ENCODE results near the gene SPTB.

Gene SPTB

DNA sequence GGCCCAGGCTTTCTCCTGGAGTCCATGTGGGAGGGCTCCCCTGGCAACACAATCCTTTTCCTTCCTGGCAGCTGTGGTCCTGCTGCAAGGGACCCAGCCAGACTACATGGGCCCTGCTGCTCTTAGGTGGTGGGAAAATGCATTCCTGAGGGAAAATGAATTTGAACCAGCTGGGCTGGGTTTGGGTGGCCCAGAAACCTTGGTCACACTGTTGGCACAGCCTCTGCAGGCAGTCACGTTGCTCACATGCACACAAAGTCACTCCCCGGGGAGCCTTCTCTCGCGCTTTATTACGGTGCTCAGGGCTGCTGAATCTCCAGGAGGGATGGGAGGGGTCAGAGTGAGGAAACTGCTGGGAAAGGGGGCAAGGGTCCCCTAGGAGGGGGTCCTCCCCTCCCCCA lies 158.3 kb downstream of the SPTB start:
- TF ChIP-seq, protein P1, sequence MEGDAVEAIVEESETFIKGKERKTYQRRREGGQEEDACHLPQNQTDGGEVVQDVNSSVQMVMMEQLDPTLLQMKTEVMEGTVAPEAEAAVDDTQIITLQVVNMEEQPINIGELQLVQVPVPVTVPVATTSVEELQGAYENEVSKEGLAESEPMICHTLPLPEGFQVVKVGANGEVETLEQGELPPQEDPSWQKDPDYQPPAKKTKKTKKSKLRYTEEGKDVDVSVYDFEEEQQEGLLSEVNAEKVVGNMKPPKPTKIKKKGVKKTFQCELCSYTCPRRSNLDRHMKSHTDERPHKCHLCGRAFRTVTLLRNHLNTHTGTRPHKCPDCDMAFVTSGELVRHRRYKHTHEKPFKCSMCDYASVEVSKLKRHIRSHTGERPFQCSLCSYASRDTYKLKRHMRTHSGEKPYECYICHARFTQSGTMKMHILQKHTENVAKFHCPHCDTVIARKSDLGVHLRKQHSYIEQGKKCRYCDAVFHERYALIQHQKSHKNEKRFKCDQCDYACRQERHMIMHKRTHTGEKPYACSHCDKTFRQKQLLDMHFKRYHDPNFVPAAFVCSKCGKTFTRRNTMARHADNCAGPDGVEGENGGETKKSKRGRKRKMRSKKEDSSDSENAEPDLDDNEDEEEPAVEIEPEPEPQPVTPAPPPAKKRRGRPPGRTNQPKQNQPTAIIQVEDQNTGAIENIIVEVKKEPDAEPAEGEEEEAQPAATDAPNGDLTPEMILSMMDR (IDR thresholded peaks at IDR 0.05; ENCODE audit: low read depth, low read length): no peak
- Histone ChIP-seq H3K4me1 (peaks cover 35% of the 10 kb centered on the region), H3K36me3 (no peaks in the 10 kb centered on the region; the same call in 1 of the 2 replicates)

DNA sequence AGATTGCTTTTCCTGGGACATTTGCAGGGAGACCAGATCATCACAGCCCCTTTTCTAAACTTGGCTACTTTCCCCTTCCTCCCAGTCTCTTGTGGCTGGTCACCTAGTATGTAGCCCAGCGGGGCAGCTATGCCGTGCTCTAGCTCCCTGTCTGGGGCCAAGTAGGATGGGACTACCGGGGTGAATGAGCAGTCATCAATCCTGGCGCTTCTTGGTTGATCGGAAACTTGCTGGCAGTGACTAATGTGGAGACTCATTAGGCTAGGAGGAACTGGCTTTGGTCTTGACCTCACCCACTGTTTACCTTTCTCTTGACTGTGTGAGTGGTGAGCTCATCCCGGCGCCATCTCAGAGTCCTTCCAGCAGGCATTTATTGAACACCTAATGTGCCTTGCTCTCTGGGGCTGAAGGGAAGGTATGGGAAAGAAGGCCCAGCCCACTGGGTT lies 159.6 kb downstream of the SPTB start:
- H3K9me3 ChIP-seq: no peaks in the 10 kb centered on the region
- no peaks in the 10 kb centered on the region for H3K27me3 ChIP-seq
- H3K4me1 ChIP-seq: peaks cover 22% of the 10 kb centered on the region
- TF ChIP-seq, protein P1 (IDR thresholded peaks at IDR 0.05; ENCODE audit: low read depth, low read length): no peak
- H3K4me3 ChIP-seq (ENCODE audit: low read depth, low read length): no peak overlapping the region
- no peaks in the 10 kb centered on the region; the same call in 1 of the 2 replicates for H3K36me3 ChIP-seq
- DNase-seq: no peak

More for the DNA sequence above, 158.3 kb downstream of the SPTB start:
- no peak for DNase-seq
- Histone ChIP-seq H3K27me3 (no peaks in the 10 kb centered on the region), H3K9me3 (no peaks in the 10 kb centered on the region), H3K4me3 (ENCODE audit: low read depth, low read length) (no peak overlapping the region)

DNA sequence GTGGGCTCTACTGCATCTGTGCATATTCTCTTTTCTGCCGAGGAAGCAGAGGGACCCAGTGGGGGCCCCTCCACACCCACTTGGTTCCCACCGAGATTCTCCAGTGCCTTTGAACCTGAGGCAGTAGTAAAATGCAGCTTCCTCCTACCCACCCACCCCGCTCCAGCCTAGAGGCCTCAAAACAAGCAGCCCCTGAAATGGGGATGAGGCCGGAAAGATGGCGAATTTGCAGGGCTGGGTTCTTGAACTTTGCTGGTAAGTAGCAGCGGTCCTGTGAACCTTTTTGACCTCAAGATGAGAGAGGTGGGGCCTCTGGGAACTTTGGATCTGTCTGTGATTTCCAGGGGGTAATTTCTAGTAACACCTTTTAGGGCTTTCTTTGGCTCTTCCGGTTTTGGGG lies 160.1 kb downstream of the SPTB start:
- DNase-seq: no peak
- Histone ChIP-seq H3K4me1 (peaks cover 17% of the 10 kb centered on the region), H3K4me3 (ENCODE audit: low read depth, low read length) (no peak overlapping the region)

DNA sequence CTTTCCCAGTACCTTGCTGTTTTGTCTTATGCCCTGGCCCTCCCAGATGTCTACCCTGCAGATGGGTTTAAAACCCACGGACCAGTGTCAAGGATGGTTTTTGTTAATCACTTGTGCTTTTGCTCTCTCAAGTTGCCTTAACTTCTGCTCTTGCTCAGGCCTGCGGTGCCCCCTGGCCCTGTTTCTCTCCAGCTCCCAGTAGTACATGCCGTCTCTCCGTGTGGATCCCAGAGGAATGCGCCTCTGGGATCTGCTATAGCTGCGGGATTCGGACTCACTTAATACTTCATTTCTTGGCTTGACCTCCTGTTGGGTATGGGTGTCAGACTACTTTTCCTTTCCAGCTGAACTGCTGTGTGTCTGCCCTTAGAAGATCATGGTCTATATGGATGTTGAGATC lies 160.9 kb downstream of the SPTB start:
- Histone ChIP-seq H3K9me3 (0 out of 2 replicates have a peak, but pooled peaks cover 2% of the 10 kb centered on the region), H3K4me1 (peaks cover 14% of the 10 kb centered on the region), H3K36me3 (peaks cover 3% of the 10 kb centered on the region), H3K27me3 (no peaks in the 10 kb centered on the region), H3K4me3 (ENCODE audit: low read depth, low read length) (no peak overlapping the region)
- TF ChIP-seq, protein P1 (IDR thresholded peaks at IDR 0.05; ENCODE audit: low read depth, low read length): no peak
- no peak for DNase-seq

More for the DNA sequence above, 160.1 kb downstream of the SPTB start:
- TF ChIP-seq, protein P1 (IDR thresholded peaks at IDR 0.05; ENCODE audit: low read depth, low read length): no peak
- Histone ChIP-seq H3K36me3 (no peaks in the 10 kb centered on the region; the same call in none of the 2 replicates), H3K27me3 (no peaks in the 10 kb centered on the region), H3K9me3 (no peaks in the 10 kb centered on the region)

DNA sequence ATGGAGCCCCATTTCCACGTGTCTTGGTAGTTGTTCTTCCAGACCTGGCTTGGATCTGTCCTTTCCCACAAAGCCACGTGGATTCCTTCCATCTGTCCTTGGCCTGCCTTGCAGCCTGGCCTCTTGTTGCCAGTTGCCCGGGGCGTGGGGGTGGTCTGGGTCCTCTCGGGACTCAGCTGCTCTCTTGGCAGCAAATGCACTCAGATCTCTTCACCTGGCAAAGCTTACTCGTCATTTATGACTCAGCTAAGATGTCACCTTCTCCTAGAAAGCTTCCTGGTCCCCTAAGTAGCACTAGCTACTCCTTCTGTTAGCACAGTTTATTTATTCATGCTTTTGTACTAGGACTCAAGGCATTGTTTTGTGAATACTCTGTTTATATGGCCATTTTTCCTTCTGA lies 161.8 kb downstream of the SPTB start:
- Histone ChIP-seq H3K36me3 (peaks cover 3% of the 10 kb centered on the region), H3K4me1 (peaks cover 14% of the 10 kb centered on the region), H3K4me3 (ENCODE audit: low read depth, low read length) (no peak overlapping the region), H3K9me3 (0 out of 2 replicates have a peak, but pooled peaks cover 2% of the 10 kb centered on the region), H3K27me3 (no peaks in the 10 kb centered on the region)
- TF ChIP-seq, protein P1 (IDR thresholded peaks at IDR 0.05; ENCODE audit: low read depth, low read length): no peak
- DNase-seq: peak; percentile 58

DNA sequence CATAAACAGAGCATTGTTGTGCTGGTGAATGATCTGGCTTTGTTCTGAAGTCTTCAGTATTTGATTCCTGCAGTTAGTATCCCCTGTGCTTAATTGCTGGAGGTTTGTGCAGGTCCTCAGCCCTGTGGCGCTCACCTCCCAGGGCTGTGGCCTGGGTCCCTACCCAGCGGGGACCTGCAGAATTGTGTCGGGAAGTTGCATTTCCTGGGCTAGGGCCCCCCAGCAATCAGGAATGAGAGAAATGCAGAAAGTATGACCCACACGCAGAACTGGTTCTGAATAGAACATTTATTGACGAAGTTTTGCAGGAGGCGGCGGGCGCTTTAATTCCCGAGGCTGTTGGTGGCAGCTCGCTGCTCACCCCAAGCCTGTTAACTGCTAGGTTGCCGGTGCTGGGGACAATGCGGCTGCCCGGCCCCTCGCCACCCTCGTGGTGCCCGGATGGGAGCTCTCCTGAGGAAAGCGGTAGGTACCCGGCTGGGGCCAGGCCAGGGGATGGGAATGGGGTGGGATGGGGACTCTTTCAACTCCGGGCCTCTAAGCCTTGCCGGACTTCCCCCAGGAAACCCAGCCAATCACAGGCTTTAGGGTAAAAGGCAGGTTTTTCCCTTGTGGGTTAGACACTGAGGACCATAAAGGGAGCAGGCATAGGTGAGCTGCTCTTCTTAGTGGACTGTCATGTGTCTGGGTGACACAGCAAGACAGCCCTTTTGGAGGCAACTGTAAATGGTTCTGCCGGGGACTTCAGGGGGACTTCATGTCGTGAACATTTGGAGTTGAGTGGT lies 163.9 kb downstream of the SPTB start:
- no peaks in the 10 kb centered on the region for H3K27me3 ChIP-seq
- no peak overlapping the region for H3K4me3 ChIP-seq (ENCODE audit: low read depth, low read length)
- TF ChIP-seq, protein P1 (IDR thresholded peaks at IDR 0.05; ENCODE audit: low read depth, low read length): no peak
- peaks cover 3% of the 10 kb centered on the region for H3K36me3 ChIP-seq
- peak; percentile 3 for DNase-seq
- H3K4me1 ChIP-seq: peaks cover 7% of the 10 kb centered on the region
- H3K9me3 ChIP-seq: 0 out of 2 replicates have a peak, but pooled peaks cover 2% of the 10 kb centered on the region

All from BE2C (cell line).